IMR-90 (cell line): Measurements from ENCODE around the gene CENPT. TPM values are rescaled to one million over a fixed set of nuclear protein-coding genes. Genes with fewer than 3 reads are reported as not detected.

Experiments used
- ATAC-seq: fragments of 200-7000 bp; cut with Tn5 transposase; 2 replicates; pipeline ENCODE4 v1.9.1; 2020; ENCODE audit warnings: low read depth, mild to moderate bottlenecking, moderate library complexity
- BruUV-seq: library from RNA; stranded (reverse); fragments of 400-500 nt; replicated peaks from 2 replicates; lab custom pipeline; 2021; lab: Mats Ljungman, UMichigan
- CTCF ChIA-PET: fragments of 300-600 bp; formaldehyde crosslinking; extraction: SDS; loops from one replicate; lab custom pipeline; 2021; ENCODE audit warnings: antibody characterized with exemption; lab: Yijun Ruan, JAX
- POLR2A ChIA-PET: fragments of 300-600 bp; sonication (Branson Sonifier 250); formaldehyde crosslinking; loops from one replicate; lab custom pipeline; 2022; ENCODE audit warnings: antibody characterized with exemption; ENCODE audit not compliant: unreplicated experiment; lab: Charles Lee
- DNase-seq: peaks from one replicate; pipeline ENCODE4 v3.0.0; 2013
- H2AFZ ChIP-seq: replicated peaks from 2 replicates; pipeline ENCODE3; 2013; ENCODE audit warnings: low read length, mild to moderate bottlenecking; ENCODE audit not compliant: poor library complexity
- H2AK5ac ChIP-seq: 2 replicates; pipeline ENCODE4 v1.6.1; 2013; ENCODE audit warnings: low read depth, low read length, inconsistent platforms
- H2AK9ac ChIP-seq: replicated peaks from 2 replicates; pipeline ENCODE3; 2013; ENCODE audit warnings: mild to moderate bottlenecking, low read depth, low read length, moderate library complexity; ENCODE audit not compliant: poor library complexity
- H2BK120ac ChIP-seq: 2 replicates; pipeline ENCODE4 v1.6.1; 2013; ENCODE audit warnings: low read depth, low read length, inconsistent platforms
- H2BK15ac ChIP-seq: 3 replicates; pipeline ENCODE4 v1.6.1; 2013; ENCODE audit warnings: low read depth, low read length, inconsistent platforms
- H2BK20ac ChIP-seq: 2 replicates; pipeline ENCODE4 v1.6.1; 2013; ENCODE audit warnings: low read depth, mild to moderate bottlenecking, inconsistent platforms, low read length, moderate library complexity
- H2BK5ac ChIP-seq: 2 replicates; pipeline ENCODE4 v1.6.1; 2013; ENCODE audit warnings: mild to moderate bottlenecking, low read depth, low read length, inconsistent platforms; ENCODE audit not compliant: poor library complexity, severe bottlenecking
- H3K14ac ChIP-seq: replicated peaks from 2 replicates; pipeline ENCODE4 v1.6.1; 2013; ENCODE audit warnings: low read depth, low read length, inconsistent platforms
- H3K18ac ChIP-seq: 2 replicates; pipeline ENCODE4 v1.6.1; 2013; ENCODE audit warnings: low read depth, low read length, control low read depth
- H3K23ac ChIP-seq: 2 replicates; pipeline ENCODE4 v1.6.1; 2013; ENCODE audit warnings: low read depth, low read length, inconsistent platforms
- H3K27ac ChIP-seq: 2 replicates; pipeline ENCODE4 v1.5.1; 2013; ENCODE audit warnings: mild to moderate bottlenecking, control low read depth, low read length; ENCODE audit not compliant: insufficient read depth
- H3K27me3 ChIP-seq: 2 replicates; pipeline ENCODE4 v1.6.1; 2013; ENCODE audit warnings: low read length; ENCODE audit not compliant: control insufficient read depth, insufficient read depth
- H3K36me3 ChIP-seq: 2 replicates; pipeline ENCODE4 v1.6.1; 2013; ENCODE audit warnings: low read length, mixed read lengths; ENCODE audit not compliant: control insufficient read depth, insufficient read depth
- H3K4ac ChIP-seq: 2 replicates; pipeline ENCODE4 v1.6.1; 2013; ENCODE audit warnings: low read depth, low read length, inconsistent platforms
- H3K4me1 ChIP-seq: 2 replicates; pipeline ENCODE4 v1.6.1; 2013; ENCODE audit warnings: low read length, mixed read lengths; ENCODE audit not compliant: control insufficient read depth, insufficient read depth
- H3K4me2 ChIP-seq: 2 replicates; pipeline ENCODE4 v1.6.1; 2013; ENCODE audit warnings: low read depth, mild to moderate bottlenecking, control low read depth, low read length, moderate library complexity
- H3K4me3 ChIP-seq: 2 replicates; pipeline ENCODE4 v1.5.1; 2013; ENCODE audit warnings: low read depth, mild to moderate bottlenecking, control low read depth, low read length, moderate library complexity; ENCODE audit not compliant: insufficient read depth
- H3K56ac ChIP-seq: 2 replicates; pipeline ENCODE4 v1.6.1; 2013; ENCODE audit warnings: low read length, inconsistent platforms; ENCODE audit not compliant: insufficient read depth; ENCODE audit errors: extremely low read depth
- H3K79me1 ChIP-seq, 2 experiments: 2 replicates each; pipeline ENCODE4 v1.6.1; 2013; ENCODE audit warnings: low read length in 2 of 2, inconsistent platforms in 1 of 2, low read depth in 1 of 2
- H3K9ac ChIP-seq: 2 replicates; pipeline ENCODE4 v1.6.1; 2013; ENCODE audit warnings: low read depth, low read length, control low read depth
- H3K9me1 ChIP-seq: 2 replicates; pipeline ENCODE4 v1.6.1; 2013; ENCODE audit warnings: low read length, inconsistent platforms; ENCODE audit not compliant: insufficient read depth
- H3K9me3 ChIP-seq: 2 replicates; pipeline ENCODE4 v1.6.1; 2013; ENCODE audit warnings: low read length; ENCODE audit not compliant: control insufficient read depth, insufficient read depth
- H4K20me1 ChIP-seq: 2 replicates; pipeline ENCODE4 v1.6.1; 2013; ENCODE audit warnings: low read length, inconsistent platforms; ENCODE audit not compliant: insufficient read depth
- H4K5ac ChIP-seq: 2 replicates; pipeline ENCODE4 v1.6.1; 2013; ENCODE audit warnings: mild to moderate bottlenecking, low read depth, low read length, control low read depth
- H4K8ac ChIP-seq, 2 experiments: 2 replicates each; pipeline ENCODE4 v1.6.1; 2013; ENCODE audit warnings: low read depth in 2 of 2, low read length in 2 of 2, control low read depth in 1 of 2, inconsistent platforms in 1 of 2
- H4K91ac ChIP-seq: 2 replicates; pipeline ENCODE4 v1.6.1; 2013; ENCODE audit warnings: low read depth, low read length, inconsistent platforms; ENCODE audit not compliant: insufficient read depth
- FOS ChIP-seq: fragments of 150-350 bp; IDR thresholded peaks from 2 replicates; pipeline ENCODE4 v1.6.1; 2016; ENCODE audit warnings: low read depth, low read length
- RAD21 ChIP-seq: IDR thresholded peaks from 2 replicates; pipeline ENCODE4 v1.6.1; 2012; ENCODE audit warnings: low read length, improper control_type of control experiment
- RCOR1 ChIP-seq: IDR thresholded peaks from 2 replicates; pipeline ENCODE4 v1.6.1; 2012; ENCODE audit warnings: mild to moderate bottlenecking, low read length, improper control_type of control experiment; ENCODE audit not compliant: insufficient replicate concordance
- SMC3 ChIP-seq: fragments of 150-350 bp; IDR thresholded peaks from 2 replicates; pipeline ENCODE4 v1.6.1; 2016; ENCODE audit warnings: low read depth, mild to moderate bottlenecking, antibody characterized with exemption, low read length, moderate library complexity
- WGBS, 2 experiments: methylation state at CpG; one replicate each; pipeline versions ENCODE4 v1.1.5 to v1.1.7; 2013; ENCODE audit warnings: missing lambda C conversion rate in 2 of 2; ENCODE audit not compliant: insufficient read length in 1 of 2; ENCODE audit errors: extremely low coverage in 2 of 2; 5-methylcytosine and 5-hydroxymethylcytosine counted together
- dilution Hi-C: fragments of 300-500 bp; cut with HindIII; formaldehyde crosslinking; loops from one replicate; pipeline ENCODE4 v1.14.3; 2018; ENCODE audit warnings: low sequenced_read_pairs; ENCODE audit not compliant: unreplicated experiment
- in situ Hi-C: fragments of 300-500 bp; cut with MboI; formaldehyde crosslinking; loops from 3 replicates; pipeline ENCODE4 v1.14.3; 2019; ENCODE audit warnings: low sequenced_read_pairs, inconsistent platforms, mixed read lengths
- intact Hi-C: fragments of 100-400 bp; cut with micrococcal nuclease; formaldehyde crosslinking; loops from 2 replicates; pipeline ENCODE4 v1.10.0; 2022
- polyA plus RNA-seq, 3 experiments: library from polyadenylated mRNA; depleted of rRNA; stranded (reverse); fragments of >200 nt; gene quantifications; 2 replicates each; pipeline ENCODE4 v1.2.3, GENCODE V29; 2012; ENCODE audit warnings: low replicate concordance in 1 of 3
- total RNA-seq: library from RNA; depleted of rRNA; stranded (reverse); fragments of >200 nt; gene quantifications from 2 replicates; pipeline ENCODE4 v1.2.3, GENCODE V29; 2012

The CENPT gene
- total and polyA plus RNA-seq, 2 of the 4 experiments (the other 2 are of a cell fraction): 33.3 to 83.1 TPM

GRCh38 chr16:67857547-67858233 lies 10.2 kb upstream of the CENPT start (continued):
- peak; percentile 71 for TF ChIP-seq FOS

- peaks cover 23 to 85% of the 10 kb centered on the region in 2 experiments for H3K79me1 ChIP-seq
- H3K23ac ChIP-seq: no peak overlapping the region
- no peak overlapping the region for H3K9ac ChIP-seq
- intact Hi-C loops: no loop called here
- DNase-seq (no peak), ATAC-seq (peak; percentile 3; the same call in 1 of the 2 replicates)
- no peak overlapping the region for H3K4me3 ChIP-seq
- TF ChIP-seq RAD21: no peak
- no peak for TF ChIP-seq RCOR1
- no peak for TF ChIP-seq SMC3
- no peak overlapping the region for H2BK120ac ChIP-seq
- no peak overlapping the region for H3K27ac ChIP-seq
- H2AK5ac ChIP-seq: no peak overlapping the region
- H4K8ac ChIP-seq: no peak overlapping the region
- H2BK20ac ChIP-seq: no peak overlapping the region
- WGBS, 2 experiments: 80% methylated on average over 1 of the region's 5 CpGs; no CpG with 5 or more reads in 1 of the 2 experiments
- H3K9me1 ChIP-seq: peaks cover 57% of the 10 kb centered on the region
- no peak overlapping the region for H4K91ac ChIP-seq
- ChIA-PET CTCF (interaction anchor here (1.3 to 2.0 kb wide), 2 partner anchors 27 to 40 kb away, joined by 4 to 8 read pairs; partner anchors contain the start of gene NRN1L), POLR2A (no interaction called here)
- H3K56ac ChIP-seq: no peak overlapping the region
- dilution Hi-C loops: no loop called here
- no peaks in the 10 kb centered on the region for H3K27me3 ChIP-seq
- H3K4ac ChIP-seq: no peak overlapping the region
- no peak overlapping the region for H3K4me2 ChIP-seq
- H3K4me1 ChIP-seq: peaks cover 18% of the 10 kb centered on the region
- H2AK9ac ChIP-seq: no peak overlapping the region
- H3K18ac ChIP-seq: no peak overlapping the region
- in situ Hi-C loops: no loop called here
- no peak overlapping the region for H2BK5ac ChIP-seq
- BruUV-seq: no TSS peak
- H2AFZ ChIP-seq: no peak overlapping the region
- no peak overlapping the region for H4K5ac ChIP-seq
- H4K20me1 ChIP-seq: peaks cover 95% of the 10 kb centered on the region
- no peaks in the 10 kb centered on the region for H3K9me3 ChIP-seq
- H3K14ac ChIP-seq: no peak overlapping the region
- H2BK15ac ChIP-seq: no peak overlapping the region
- H3K36me3 ChIP-seq: peaks cover 17% of the 10 kb centered on the region
Measured at GRCh38 chr16:67856927-67857546, 9.5 kb upstream of the CENPT start.
